HepG2 (cell line): ENCODE results near the gene SLITRK5. TPM values are rescaled to one million over a fixed set of nuclear protein-coding genes. Genes with fewer than 3 reads are reported as not detected.
A peak's percentile ranks its signal among the peaks of the same experiment; 100 is the strongest.

Experiments
- ATAC-seq: fragments of 200-7000 bp; cut with Tn5 transposase; 3 replicates; pipeline ENCODE4 v1.9.1; 2020; ENCODE audit warnings: mild to moderate bottlenecking, moderate library complexity
- BruUV-seq: library from RNA; stranded (reverse); fragments of 400-500 nt; replicated peaks from 2 replicates; lab custom pipeline; 2021; lab: Mats Ljungman, UMichigan
- CTCF ChIA-PET: fragments of 300-600 bp; formaldehyde crosslinking; extraction: SDS; loops from one replicate; lab custom pipeline; 2021; ENCODE audit warnings: low total read pairs, inconsistent platforms, low intra/inter-chr PET ratio; lab: Yijun Ruan, JAX
- POLR2A ChIA-PET: fragments of 350-600 bp; sonication (Branson Sonifier 250); formaldehyde crosslinking; loops from one replicate; lab custom pipeline; 2020; ENCODE audit warnings: antibody characterized with exemption, inconsistent platforms; lab: Yijun Ruan, JAX
- DNase-seq: peaks from one replicate; pipeline ENCODE4 v3.0.0-alpha.2; 2015; ENCODE audit warnings: low spot score
- FAIRE-seq: peaks from 3 replicates; lab custom pipeline; 2011; peaks lifted over from hg19 to GRCh38; lab: Jason Lieb, UNC
- H2AFZ ChIP-seq: one replicate; pipeline ENCODE4 v1.6.1; 2011; ENCODE audit warnings: low read length, inconsistent platforms
- H3K27ac ChIP-seq: fragments of 300-600 bp; 3 replicates; pipeline ENCODE4 v1.8.0; 2011; ENCODE audit warnings: mixed run types, mild to moderate bottlenecking, mixed read lengths, low read length, inconsistent platforms; ENCODE audit not compliant: insufficient read depth; ENCODE audit errors: extremely low read length
- H3K27me3 ChIP-seq, 2 experiments: fragments of 200-600 bp in 1 of 2; 2 replicates in 1 of 2; 3 replicates in 1 of 2; pipeline versions ENCODE4 v1.6.0 to v1.8.0; 2011; ENCODE audit warnings: low read length in 2 of 2, mild to moderate bottlenecking in 2 of 2, moderate library complexity in 2 of 2, inconsistent platforms in 1 of 2; ENCODE audit not compliant: insufficient read depth in 2 of 2, control insufficient read depth in 1 of 2
- H3K36me3 ChIP-seq, 2 experiments: fragments of 200-600 bp in 1 of 2; replicated peaks in 1 of 2; 2 replicates in 1 of 2; 3 replicates in 1 of 2; pipeline versions ENCODE4 v1.5.1 to v1.8.0; 2011; ENCODE audit warnings: low read length in 2 of 2, inconsistent platforms in 1 of 2; ENCODE audit not compliant: insufficient read depth in 2 of 2, control insufficient read depth in 1 of 2
- H3K4me1 ChIP-seq: 2 replicates; pipeline ENCODE4 v1.5.1; 2012; ENCODE audit warnings: low read length, inconsistent platforms; ENCODE audit not compliant: insufficient read depth
- H3K4me2 ChIP-seq: 2 replicates; pipeline ENCODE4 v1.6.0; 2011; ENCODE audit warnings: low read depth, low read length, inconsistent platforms
- H3K4me3 ChIP-seq, 3 experiments: fragments of 200-600 bp in 1 of 3; sonication (generic), shearing (Covaris generic) in 1 of 3; replicated peaks in 1 of 3; 2 replicates each; pipeline ENCODE4 v1.5.1; 2011 to 2016; ENCODE audit warnings: low read length in 3 of 3, inconsistent platforms in 2 of 3, low read depth in 2 of 3, mild to moderate bottlenecking in 2 of 3, control low read depth in 1 of 3, mixed read lengths in 1 of 3; ENCODE audit not compliant: insufficient read depth in 1 of 3
- H3K79me2 ChIP-seq: one replicate; pipeline ENCODE4 v1.6.1; 2011; ENCODE audit warnings: low read length, inconsistent platforms; ENCODE audit not compliant: insufficient read depth
- H3K9ac ChIP-seq: 2 replicates; pipeline ENCODE4 v1.6.0; 2011; ENCODE audit warnings: mild to moderate bottlenecking, low read depth, low read length, inconsistent platforms; ENCODE audit not compliant: insufficient read depth
- H3K9me3 ChIP-seq: 2 replicates; pipeline ENCODE4 v1.5.1; 2012; ENCODE audit warnings: mild to moderate bottlenecking, low read length
- H4K20me1 ChIP-seq: 2 replicates; pipeline ENCODE4 v1.6.0; 2011; ENCODE audit warnings: inconsistent platforms, mild to moderate bottlenecking, low read length, moderate library complexity; ENCODE audit not compliant: insufficient read depth
- AKAP8 ChIP-seq: sonication (generic); formaldehyde crosslinking; IDR thresholded peaks from 2 replicates; pipeline ENCODE4 v1.5.1; 2020; ENCODE audit warnings: mild to moderate bottlenecking, missing genetic modification reagents
- AKNA ChIP-seq: sonication (generic); formaldehyde crosslinking; IDR thresholded peaks from 2 replicates; pipeline ENCODE4 v1.4.0; 2020; ENCODE audit warnings: missing genetic modification reagents, borderline replicate concordance
- CTCF ChIP-seq: sonication (generic); formaldehyde crosslinking; IDR thresholded peaks from 2 replicates; pipeline ENCODE4 v1.5.0; 2020; ENCODE audit warnings: mild to moderate bottlenecking, missing genetic modification reagents, moderate library complexity
- FOXJ3 ChIP-seq: sonication (generic); formaldehyde crosslinking; IDR thresholded peaks from 2 replicates; pipeline ENCODE4 v1.4.0; 2020; ENCODE audit warnings: missing genetic modification reagents, mild to moderate bottlenecking, borderline replicate concordance
- GLMP ChIP-seq: sonication (generic); formaldehyde crosslinking; IDR thresholded peaks from 2 replicates; pipeline ENCODE4 v1.9.0; 2021; ENCODE audit warnings: missing genetic modification reagents, mild to moderate bottlenecking, borderline replicate concordance
- POGZ ChIP-seq: sonication (generic); formaldehyde crosslinking; IDR thresholded peaks from 2 replicates; pipeline ENCODE4 v1.4.0; 2020; ENCODE audit warnings: mild to moderate bottlenecking, missing genetic modification reagents
- RAD21 ChIP-seq: fragments of 450-650 bp; formaldehyde crosslinking; IDR thresholded peaks from 2 replicates; pipeline ENCODE4 v1.5.0; 2020; ENCODE audit warnings: mild to moderate bottlenecking
- SP4 ChIP-seq: sonication (generic); formaldehyde crosslinking; IDR thresholded peaks from 2 replicates; pipeline ENCODE4 v1.8.1; 2023; ENCODE audit warnings: mild to moderate bottlenecking, missing genetic modification reagents
- ZFP62 ChIP-seq: sonication (generic); formaldehyde crosslinking; IDR thresholded peaks from 2 replicates; pipeline ENCODE4 v1.4.0; 2020; ENCODE audit warnings: missing genetic modification reagents
- ZNF12 ChIP-seq: sonication (generic); formaldehyde crosslinking; IDR thresholded peaks from 2 replicates; pipeline ENCODE4 v1.5.0; 2020; ENCODE audit warnings: missing genetic modification reagents
- ZNF274 ChIP-seq: sonication (generic); formaldehyde crosslinking; IDR thresholded peaks from 2 replicates; pipeline ENCODE4 v1.5.1; 2020; ENCODE audit warnings: mild to moderate bottlenecking, missing genetic modification reagents
- WGBS: methylation state at CpG from one replicate; pipeline ENCODE4 v1.1.6; 2017; ENCODE audit warnings: low lambda C conversion rate; 5-methylcytosine and 5-hydroxymethylcytosine counted together
- in situ Hi-C: cut with HindIII; loops from 2 replicates; pipeline ENCODE4 v1.10.0; 2017; ENCODE audit warnings: low pct_unique_long_range_greater_than_20kb; ENCODE audit not compliant: extremely low pct_ligation_motif_present
- intact Hi-C: fragments of 100-400 bp; cut with micrococcal nuclease; formaldehyde crosslinking; loops from one replicate; pipeline ENCODE4 v1.10.0; 2022; ENCODE audit not compliant: unreplicated experiment
- polyA plus RNA-seq, 8 experiments: library from polyadenylated mRNA; depleted of rRNA in 3 of 8; stranded (reverse) in 7 of 8; unstranded in 1 of 8; fragments of >200 nt; fragmentation: Illumina TruSeq in 4 of 8; extraction: Trizol in 4 of 8; gene quantifications; 2 replicates each; pipeline versions ENCODE4 v1.2.1 to v1.2.3, GENCODE V29; 2011 to 2016; ENCODE audit warnings: low read depth in 4 of 8, missing spikeins in 1 of 8, mixed read lengths in 1 of 8; ENCODE audit not compliant: insufficient read depth in 1 of 8
- total RNA-seq, 5 experiments: library from RNA; depleted of rRNA; stranded (reverse); fragments of >200 nt; fragmentation: Illumina TruSeq; extraction: Trizol; gene quantifications; 2 replicates each; pipeline ENCODE4 v1.2.3, GENCODE V29; 2016; ENCODE audit warnings: low read depth in 1 of 5
- TF ChIP-seq, protein P1 (sequence below): sonication (generic); formaldehyde crosslinking; IDR thresholded peaks from 2 replicates; pipeline ENCODE4 v1.4.0; 2020; ENCODE audit warnings: low read depth, mild to moderate bottlenecking, missing genetic modification reagents

Gene SLITRK5
- total and polyA plus RNA-seq, 2 of the 13 experiments (the other 11 are each of a cell fraction or from before 2014, with no cell fraction given), result not detected

GRCh38 chr13:87671031-87671752 lies at the start of gene SLITRK5 (continued):
- TF ChIP-seq CTCF (CRISPR knock-in tag) (peak; percentile 86), ZNF274 (CRISPR knock-in tag) (0 out of 2 replicates have a peak, but pooled peaks have one; percentile 45), POGZ (CRISPR knock-in tag) (peak; percentile 50; the same call in 1 of the 2 replicates), RAD21 (CRISPR knock-in tag) (0 out of 2 replicates have a peak, but pooled peaks have one; percentile 24)

GRCh38 chr13:87622971-87623370 lies 48.2 kb upstream of the SLITRK5 start:
- ATAC-seq (no peak), DNase-seq (no peak), FAIRE-seq (no peak)
- Histone ChIP-seq H3K4me3 (no peak overlapping the region), H3K27ac (no peak overlapping the region), H3K4me2 (no peak overlapping the region), H3K9me3 (no peaks in the 10 kb centered on the region), H3K79me2 (no peaks in the 10 kb centered on the region), H4K20me1 (no peaks in the 10 kb centered on the region), H2AFZ (no peak overlapping the region), H3K36me3 (no peaks in the 10 kb centered on the region), H3K9ac (no peak overlapping the region), H3K4me1 (no peaks in the 10 kb centered on the region), H3K27me3 (no peaks in the 10 kb centered on the region)
- 0% methylated on average over 1 of the region's 1 CpG for WGBS
- intact Hi-C loops, result no loop called here
- ChIA-PET POLR2A (no interaction called here), CTCF (no interaction called here)
- BruUV-seq, result no TSS peak
- in situ Hi-C loops, result no loop called here
- no peak for TF ChIP-seq ZNF12
- TF ChIP-seq, protein P1, sequence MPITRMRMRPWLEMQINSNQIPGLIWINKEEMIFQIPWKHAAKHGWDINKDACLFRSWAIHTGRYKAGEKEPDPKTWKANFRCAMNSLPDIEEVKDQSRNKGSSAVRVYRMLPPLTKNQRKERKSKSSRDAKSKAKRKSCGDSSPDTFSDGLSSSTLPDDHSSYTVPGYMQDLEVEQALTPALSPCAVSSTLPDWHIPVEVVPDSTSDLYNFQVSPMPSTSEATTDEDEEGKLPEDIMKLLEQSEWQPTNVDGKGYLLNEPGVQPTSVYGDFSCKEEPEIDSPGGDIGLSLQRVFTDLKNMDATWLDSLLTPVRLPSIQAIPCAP (CRISPR knock-in tag), result no peak
- no peak for TF ChIP-seq SP4 (CRISPR knock-in tag)
- no peak for TF ChIP-seq GLMP (CRISPR knock-in tag)
- no peak for TF ChIP-seq AKNA (CRISPR knock-in tag)
- no peak for TF ChIP-seq FOXJ3 (CRISPR knock-in tag)
- TF ChIP-seq AKAP8 (CRISPR knock-in tag), result no peak
- no peak for TF ChIP-seq ZFP62 (CRISPR knock-in tag)
